ENCODE measurements around the gene LHPP.

DNA sequence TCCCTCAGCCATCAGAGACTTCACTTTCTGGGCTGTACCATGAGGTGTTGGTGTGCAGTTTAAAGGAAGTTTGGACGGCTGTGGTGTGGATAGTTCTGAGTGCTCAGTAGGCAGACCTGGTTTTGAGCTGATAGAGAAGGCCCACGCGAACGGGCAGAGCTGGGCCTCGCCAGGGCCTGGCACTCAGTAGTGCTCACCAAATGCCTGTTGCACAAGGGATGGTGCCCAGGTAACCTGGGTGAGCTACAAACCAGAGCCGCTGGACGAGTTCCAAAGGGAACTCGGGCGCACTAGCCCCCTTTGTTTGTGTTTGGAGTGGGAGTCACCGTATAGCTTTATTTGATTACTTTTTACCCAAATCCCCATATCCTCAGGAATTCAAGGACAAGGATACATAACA, 95.5 kb downstream of the LHPP start:
- TF ChIP-seq, protein P1, sequence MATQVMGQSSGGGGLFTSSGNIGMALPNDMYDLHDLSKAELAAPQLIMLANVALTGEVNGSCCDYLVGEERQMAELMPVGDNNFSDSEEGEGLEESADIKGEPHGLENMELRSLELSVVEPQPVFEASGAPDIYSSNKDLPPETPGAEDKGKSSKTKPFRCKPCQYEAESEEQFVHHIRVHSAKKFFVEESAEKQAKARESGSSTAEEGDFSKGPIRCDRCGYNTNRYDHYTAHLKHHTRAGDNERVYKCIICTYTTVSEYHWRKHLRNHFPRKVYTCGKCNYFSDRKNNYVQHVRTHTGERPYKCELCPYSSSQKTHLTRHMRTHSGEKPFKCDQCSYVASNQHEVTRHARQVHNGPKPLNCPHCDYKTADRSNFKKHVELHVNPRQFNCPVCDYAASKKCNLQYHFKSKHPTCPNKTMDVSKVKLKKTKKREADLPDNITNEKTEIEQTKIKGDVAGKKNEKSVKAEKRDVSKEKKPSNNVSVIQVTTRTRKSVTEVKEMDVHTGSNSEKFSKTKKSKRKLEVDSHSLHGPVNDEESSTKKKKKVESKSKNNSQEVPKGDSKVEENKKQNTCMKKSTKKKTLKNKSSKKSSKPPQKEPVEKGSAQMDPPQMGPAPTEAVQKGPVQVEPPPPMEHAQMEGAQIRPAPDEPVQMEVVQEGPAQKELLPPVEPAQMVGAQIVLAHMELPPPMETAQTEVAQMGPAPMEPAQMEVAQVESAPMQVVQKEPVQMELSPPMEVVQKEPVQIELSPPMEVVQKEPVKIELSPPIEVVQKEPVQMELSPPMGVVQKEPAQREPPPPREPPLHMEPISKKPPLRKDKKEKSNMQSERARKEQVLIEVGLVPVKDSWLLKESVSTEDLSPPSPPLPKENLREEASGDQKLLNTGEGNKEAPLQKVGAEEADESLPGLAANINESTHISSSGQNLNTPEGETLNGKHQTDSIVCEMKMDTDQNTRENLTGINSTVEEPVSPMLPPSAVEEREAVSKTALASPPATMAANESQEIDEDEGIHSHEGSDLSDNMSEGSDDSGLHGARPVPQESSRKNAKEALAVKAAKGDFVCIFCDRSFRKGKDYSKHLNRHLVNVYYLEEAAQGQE (IDR thresholded peaks at IDR 0.05) = no peak
- TF ChIP-seq POLR2A (IDR thresholded peaks at IDR 0.05; ENCODE audit: low read length) (no peak), PHF8 (IDR thresholded peaks at IDR 0.05; ENCODE audit: borderline replicate concordance, low read depth) (no peak), KDM5A (IDR thresholded peaks at IDR 0.05) (no peak), EHMT2 (IDR thresholded peaks at IDR 0.05; ENCODE audit: low read depth) (no peak), RARB (CRISPR knock-in tag; IDR thresholded peaks at IDR 0.05) (no peak), NR3C1 (IDR thresholded peaks at IDR 0.05) (no peak), BHLHE40 (IDR thresholded peaks at IDR 0.05; ENCODE audit: low read depth, low read length) (no peak), SREBF2 (IDR thresholded peaks at IDR 0.05) (no peak), MYC (IDR thresholded peaks at IDR 0.05; ENCODE audit: borderline replicate concordance, low read length) (no peak), KDM1A (IDR thresholded peaks at IDR 0.05; ENCODE audit: low read depth) (no peak), RAD21 (conservative IDR thresholded peaks at IDR 0.05 in 1 of 2, IDR thresholded peaks at IDR 0.05 in 1 of 2) (no peak)
- TF ChIP-seq, protein P2, sequence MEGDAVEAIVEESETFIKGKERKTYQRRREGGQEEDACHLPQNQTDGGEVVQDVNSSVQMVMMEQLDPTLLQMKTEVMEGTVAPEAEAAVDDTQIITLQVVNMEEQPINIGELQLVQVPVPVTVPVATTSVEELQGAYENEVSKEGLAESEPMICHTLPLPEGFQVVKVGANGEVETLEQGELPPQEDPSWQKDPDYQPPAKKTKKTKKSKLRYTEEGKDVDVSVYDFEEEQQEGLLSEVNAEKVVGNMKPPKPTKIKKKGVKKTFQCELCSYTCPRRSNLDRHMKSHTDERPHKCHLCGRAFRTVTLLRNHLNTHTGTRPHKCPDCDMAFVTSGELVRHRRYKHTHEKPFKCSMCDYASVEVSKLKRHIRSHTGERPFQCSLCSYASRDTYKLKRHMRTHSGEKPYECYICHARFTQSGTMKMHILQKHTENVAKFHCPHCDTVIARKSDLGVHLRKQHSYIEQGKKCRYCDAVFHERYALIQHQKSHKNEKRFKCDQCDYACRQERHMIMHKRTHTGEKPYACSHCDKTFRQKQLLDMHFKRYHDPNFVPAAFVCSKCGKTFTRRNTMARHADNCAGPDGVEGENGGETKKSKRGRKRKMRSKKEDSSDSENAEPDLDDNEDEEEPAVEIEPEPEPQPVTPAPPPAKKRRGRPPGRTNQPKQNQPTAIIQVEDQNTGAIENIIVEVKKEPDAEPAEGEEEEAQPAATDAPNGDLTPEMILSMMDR (IDR thresholded peaks at IDR 0.05) = no peak
- TF ChIP-seq, protein P3, sequence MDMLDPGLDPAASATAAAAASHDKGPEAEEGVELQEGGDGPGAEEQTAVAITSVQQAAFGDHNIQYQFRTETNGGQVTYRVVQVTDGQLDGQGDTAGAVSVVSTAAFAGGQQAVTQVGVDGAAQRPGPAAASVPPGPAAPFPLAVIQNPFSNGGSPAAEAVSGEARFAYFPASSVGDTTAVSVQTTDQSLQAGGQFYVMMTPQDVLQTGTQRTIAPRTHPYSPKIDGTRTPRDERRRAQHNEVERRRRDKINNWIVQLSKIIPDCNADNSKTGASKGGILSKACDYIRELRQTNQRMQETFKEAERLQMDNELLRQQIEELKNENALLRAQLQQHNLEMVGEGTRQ (IDR thresholded peaks at IDR 0.05) = no peak
